HEK293T (cell line): Measurements from ENCODE around the gene IRF8.

Experiments used
- ARNT ChIP-seq: fragments of 450-650 bp; IDR thresholded peaks from 2 replicates; pipeline ENCODE4 v1.6.1; 2017; ENCODE audit warnings: mild to moderate bottlenecking
- BHLHE40 ChIP-seq: fragments of 450-650 bp; IDR thresholded peaks from 2 replicates; pipeline ENCODE4 v1.6.1; 2016; ENCODE audit warnings: mild to moderate bottlenecking, moderate library complexity, borderline replicate concordance
- ELF4 ChIP-seq: fragments of 450-650 bp; IDR thresholded peaks from 2 replicates; pipeline ENCODE4 v1.6.1; 2017; ENCODE audit warnings: antibody characterized with exemption
- FOXK2 ChIP-seq: fragments of 450-650 bp; IDR thresholded peaks from 2 replicates; pipeline ENCODE4 v1.6.1; 2016; ENCODE audit warnings: mild to moderate bottlenecking
- FOXM1 ChIP-seq: fragments of 450-650 bp; IDR thresholded peaks from 2 replicates; pipeline ENCODE4 v1.6.1; 2017; ENCODE audit warnings: mild to moderate bottlenecking, borderline replicate concordance
- HDGF ChIP-seq: fragments of 450-650 bp; IDR thresholded peaks from 2 replicates; pipeline ENCODE4 v1.6.1; 2017; ENCODE audit warnings: antibody characterized with exemption, borderline replicate concordance
- L3MBTL2 ChIP-seq: fragments of 450-650 bp; conservative IDR thresholded peaks from 2 replicates; pipeline ENCODE4 v1.6.1; 2016; ENCODE audit warnings: mild to moderate bottlenecking
- LEF1 ChIP-seq: fragments of 450-650 bp; IDR thresholded peaks from 2 replicates; pipeline ENCODE4 v1.6.1; 2017; ENCODE audit warnings: mild to moderate bottlenecking, borderline replicate concordance
- SP1 ChIP-seq: fragments of 450-650 bp; IDR thresholded peaks from 2 replicates; pipeline ENCODE4 v1.6.1; 2017
- SUZ12 ChIP-seq: fragments of 450-650 bp; IDR thresholded peaks from 2 replicates; pipeline ENCODE4 v1.6.1; 2016; ENCODE audit warnings: mild to moderate bottlenecking
- TARDBP ChIP-seq: fragments of 450-650 bp; IDR thresholded peaks from 2 replicates; pipeline ENCODE4 v1.6.1; 2016
- TF ChIP-seq, protein P1 (sequence below): fragments of 450-650 bp; IDR thresholded peaks from 2 replicates; pipeline ENCODE4 v1.6.1; 2016

DNA sequence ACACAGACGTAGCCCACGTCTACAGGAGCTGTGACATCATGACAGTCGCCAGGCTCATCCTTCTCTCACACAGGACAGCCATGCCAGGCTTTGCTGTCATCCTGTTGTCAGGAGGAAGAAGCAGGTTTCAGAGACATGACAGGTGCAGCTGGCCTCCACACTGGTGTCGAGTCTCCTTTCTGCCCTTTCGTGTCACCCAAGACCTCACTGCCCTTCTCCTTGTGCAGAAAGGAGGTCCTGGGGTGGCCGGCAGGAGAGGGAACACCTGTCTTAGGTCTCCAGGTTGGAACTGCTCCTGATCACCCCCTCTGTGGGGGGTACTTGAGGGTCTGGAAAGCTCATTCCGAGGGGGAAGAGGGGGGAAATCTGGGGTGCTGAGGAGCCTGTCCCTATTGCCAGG lies 41.6 kb upstream of the IRF8 start:
- TF ChIP-seq BHLHE40 (no peak), ARNT (no peak), ELF4 (no peak), L3MBTL2 (no peak), FOXM1 (no peak), TARDBP (no peak), SUZ12 (no peak), LEF1 (no peak), HDGF (no peak), SP1 (no peak), FOXK2 (no peak)
- TF ChIP-seq, protein P1, sequence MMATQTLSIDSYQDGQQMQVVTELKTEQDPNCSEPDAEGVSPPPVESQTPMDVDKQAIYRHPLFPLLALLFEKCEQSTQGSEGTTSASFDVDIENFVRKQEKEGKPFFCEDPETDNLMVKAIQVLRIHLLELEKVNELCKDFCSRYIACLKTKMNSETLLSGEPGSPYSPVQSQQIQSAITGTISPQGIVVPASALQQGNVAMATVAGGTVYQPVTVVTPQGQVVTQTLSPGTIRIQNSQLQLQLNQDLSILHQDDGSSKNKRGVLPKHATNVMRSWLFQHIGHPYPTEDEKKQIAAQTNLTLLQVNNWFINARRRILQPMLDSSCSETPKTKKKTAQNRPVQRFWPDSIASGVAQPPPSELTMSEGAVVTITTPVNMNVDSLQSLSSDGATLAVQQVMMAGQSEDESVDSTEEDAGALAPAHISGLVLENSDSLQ, result no peak
